RWPE2 (cell line): ENCODE measurements around the gene KIF3B.

Experiments used
- ATAC-seq: fragments of 200-7000 bp; cut with Tn5 transposase; 3 replicates; pipeline ENCODE4 v1.9.1; 2021; ENCODE audit warnings: low read depth
- DNase-seq: peaks from one replicate; pipeline ENCODE4 v3.0.0-alpha.2; 2020; ENCODE audit warnings: low spot score
- H3K27ac ChIP-seq: fragments of 450-650 bp; 2 replicates; pipeline ENCODE4 v1.5.1; 2017; ENCODE audit warnings: mild to moderate bottlenecking; ENCODE audit not compliant: poor library complexity, severe bottlenecking
- H3K27me3 ChIP-seq: fragments of 250-450 bp; sonication (Bioruptor Pico); 2 replicates; pipeline ENCODE4 v1.5.1; 2021; ENCODE audit warnings: mild to moderate bottlenecking, moderate library complexity; ENCODE audit not compliant: insufficient read depth, poor library complexity, severe bottlenecking
- H3K36me3 ChIP-seq: fragments of 250-450 bp; sonication (Bioruptor Pico); 2 replicates; pipeline ENCODE4 v1.5.1; 2020; ENCODE audit warnings: low read depth, mild to moderate bottlenecking, moderate library complexity
- H3K4me1 ChIP-seq: fragments of 250-450 bp; sonication (Bioruptor Pico); 2 replicates; pipeline ENCODE4 v1.5.1; 2021; ENCODE audit warnings: mild to moderate bottlenecking, moderate library complexity; ENCODE audit not compliant: insufficient read depth, poor library complexity, severe bottlenecking
- H3K4me3 ChIP-seq: fragments of 250-450 bp; sonication (Bioruptor Pico); 2 replicates; pipeline ENCODE4 v1.5.1; 2021; ENCODE audit warnings: mild to moderate bottlenecking, moderate library complexity; ENCODE audit not compliant: severe bottlenecking
- H3K9me3 ChIP-seq: fragments of 250-450 bp; sonication (Bioruptor Pico); 2 replicates; pipeline ENCODE4 v1.5.1; 2021; ENCODE audit warnings: mild to moderate bottlenecking, moderate library complexity; ENCODE audit not compliant: severe bottlenecking
- TF ChIP-seq, protein P1 (sequence below): fragments of 450-650 bp; IDR thresholded peaks from one replicate; pipeline ENCODE4 v1.5.1; 2017; ENCODE audit warnings: mild to moderate bottlenecking, moderate library complexity; ENCODE audit not compliant: poor library complexity, severe bottlenecking

Gene KIF3B

DNA sequence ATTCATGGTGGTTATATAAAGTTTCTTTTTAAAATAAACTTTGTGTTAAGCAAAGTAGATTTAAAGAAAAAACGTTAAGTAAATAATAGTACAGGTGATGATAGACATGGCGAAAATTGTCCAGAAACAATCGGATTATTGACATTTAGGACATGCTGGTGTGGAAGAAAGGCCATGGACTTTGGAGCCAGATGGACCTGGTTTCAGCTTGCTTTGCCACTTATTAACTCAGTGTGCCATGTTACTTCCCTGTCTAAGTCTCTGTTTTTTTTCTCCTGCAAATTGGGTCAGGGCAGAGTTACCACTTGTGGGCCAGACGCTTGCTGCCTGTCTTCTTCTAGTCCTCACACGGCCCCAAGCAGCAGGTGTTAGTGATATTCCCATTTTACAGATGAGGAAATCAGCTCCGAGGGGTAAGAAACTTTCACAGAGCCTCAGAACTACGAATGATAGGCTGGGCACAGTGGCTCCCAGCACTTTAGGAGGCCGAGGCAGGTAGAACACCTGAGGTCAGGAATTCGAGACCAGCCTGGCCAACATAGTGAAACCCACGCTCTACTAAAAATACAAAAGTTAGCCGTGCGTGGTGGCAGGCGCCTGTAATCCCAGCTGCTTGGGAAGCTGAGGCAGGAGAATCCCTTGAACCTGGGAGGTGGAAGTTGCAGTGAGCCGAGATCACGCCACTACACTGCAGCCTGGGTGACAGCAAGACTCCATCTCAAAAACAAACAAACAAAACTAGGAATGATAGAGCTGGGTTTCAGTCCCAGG, 12.4 kb downstream of the KIF3B start:
- Histone ChIP-seq H3K4me1 (no peaks in the 10 kb centered on the region), H3K9me3 (no peaks in the 10 kb centered on the region), H3K27ac (no peak overlapping the region), H3K4me3 (no peak overlapping the region), H3K36me3 (peaks cover 16% of the 10 kb centered on the region), H3K27me3 (no peaks in the 10 kb centered on the region)
- TF ChIP-seq, protein P1, sequence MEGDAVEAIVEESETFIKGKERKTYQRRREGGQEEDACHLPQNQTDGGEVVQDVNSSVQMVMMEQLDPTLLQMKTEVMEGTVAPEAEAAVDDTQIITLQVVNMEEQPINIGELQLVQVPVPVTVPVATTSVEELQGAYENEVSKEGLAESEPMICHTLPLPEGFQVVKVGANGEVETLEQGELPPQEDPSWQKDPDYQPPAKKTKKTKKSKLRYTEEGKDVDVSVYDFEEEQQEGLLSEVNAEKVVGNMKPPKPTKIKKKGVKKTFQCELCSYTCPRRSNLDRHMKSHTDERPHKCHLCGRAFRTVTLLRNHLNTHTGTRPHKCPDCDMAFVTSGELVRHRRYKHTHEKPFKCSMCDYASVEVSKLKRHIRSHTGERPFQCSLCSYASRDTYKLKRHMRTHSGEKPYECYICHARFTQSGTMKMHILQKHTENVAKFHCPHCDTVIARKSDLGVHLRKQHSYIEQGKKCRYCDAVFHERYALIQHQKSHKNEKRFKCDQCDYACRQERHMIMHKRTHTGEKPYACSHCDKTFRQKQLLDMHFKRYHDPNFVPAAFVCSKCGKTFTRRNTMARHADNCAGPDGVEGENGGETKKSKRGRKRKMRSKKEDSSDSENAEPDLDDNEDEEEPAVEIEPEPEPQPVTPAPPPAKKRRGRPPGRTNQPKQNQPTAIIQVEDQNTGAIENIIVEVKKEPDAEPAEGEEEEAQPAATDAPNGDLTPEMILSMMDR, result no peak
- peak; percentile 34 for DNase-seq
- ATAC-seq, result no peak

GRCh38 chr20:32291166-32291565, 13.7 kb downstream of the KIF3B start:
- TF ChIP-seq, protein P1, result no peak
- no peaks in the 10 kb centered on the region for H3K9me3 ChIP-seq
- no peak overlapping the region for H3K27ac ChIP-seq
- no peak overlapping the region for H3K4me3 ChIP-seq
- DNase-seq (no peak), ATAC-seq (no peak)
- peaks cover 16% of the 10 kb centered on the region for H3K36me3 ChIP-seq
- H3K4me1 ChIP-seq, result no peaks in the 10 kb centered on the region
- no peaks in the 10 kb centered on the region for H3K27me3 ChIP-seq

DNA sequence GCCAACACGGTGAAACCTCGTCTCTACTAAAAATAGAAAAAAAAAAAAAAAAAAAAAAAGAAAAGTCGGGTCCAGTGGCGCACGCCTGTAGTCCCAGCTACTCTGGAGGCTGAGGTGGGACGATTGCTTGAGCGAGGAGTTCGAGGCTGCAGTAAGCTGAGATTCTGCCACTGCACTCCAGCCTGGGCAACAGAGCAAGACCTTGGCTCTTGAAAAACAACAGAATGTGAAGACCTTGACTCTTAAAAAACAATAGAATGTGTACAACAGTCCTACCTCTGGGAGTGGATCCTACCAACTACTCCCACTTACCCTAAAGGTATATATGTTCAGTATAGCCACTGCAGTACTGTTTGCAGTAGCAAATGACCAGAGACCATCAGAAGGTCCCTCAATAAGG, 15.1 kb downstream of the KIF3B start:
- Histone ChIP-seq H3K4me1 (no peaks in the 10 kb centered on the region), H3K4me3 (no peak overlapping the region), H3K27ac (no peak overlapping the region), H3K9me3 (no peaks in the 10 kb centered on the region), H3K27me3 (no peaks in the 10 kb centered on the region), H3K36me3 (peaks cover 11% of the 10 kb centered on the region)
- TF ChIP-seq, protein P1, result no peak
- peak; percentile 32 for DNase-seq
- no peak for ATAC-seq

DNA sequence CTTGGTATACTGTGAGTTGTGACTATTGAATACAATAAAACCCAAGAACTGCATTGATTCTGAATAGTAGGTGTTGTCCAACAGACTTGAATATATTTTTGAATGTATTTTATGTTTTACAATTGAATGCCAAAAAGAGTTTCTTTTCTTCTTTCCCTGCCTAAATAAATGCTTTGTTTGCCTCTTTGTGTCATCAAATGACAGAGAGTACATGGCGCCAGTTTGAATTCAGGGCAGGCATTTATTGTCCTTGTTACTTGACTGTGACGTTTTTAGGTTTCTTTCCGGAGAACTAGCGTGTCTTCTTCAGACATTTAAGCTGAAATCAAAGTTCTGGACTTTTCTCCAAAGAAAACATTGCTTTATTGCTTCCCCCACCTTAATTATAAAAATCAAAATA, 16.6 kb downstream of the KIF3B start:
- no peaks in the 10 kb centered on the region for H3K4me1 ChIP-seq
- DNase-seq, result no peak
- H3K4me3 ChIP-seq, result no peak overlapping the region
- 0 out of 2 replicates have a peak, but pooled peaks cover 4% of the 10 kb centered on the region for H3K36me3 ChIP-seq
- TF ChIP-seq, protein P1, result no peak
- no peak for ATAC-seq
- no peak overlapping the region for H3K27ac ChIP-seq
- no peaks in the 10 kb centered on the region for H3K9me3 ChIP-seq
- no peaks in the 10 kb centered on the region for H3K27me3 ChIP-seq

GRCh38 chr20:32296412-32296811, 19.0 kb downstream of the KIF3B start:
- no peaks in the 10 kb centered on the region for H3K4me1 ChIP-seq
- DNase-seq (no peak), ATAC-seq (no peak)
- no peaks in the 10 kb centered on the region for H3K27me3 ChIP-seq
- no peaks in the 10 kb centered on the region for H3K36me3 ChIP-seq
- H3K4me3 ChIP-seq, result no peak overlapping the region
- H3K27ac ChIP-seq, result no peak overlapping the region
- H3K9me3 ChIP-seq, result no peaks in the 10 kb centered on the region
- TF ChIP-seq, protein P1, result no peak
